ENCODE measurements around the gene FAM216A. TPM values are rescaled to one million over a fixed set of nuclear protein-coding genes. Genes with fewer than 3 reads are reported as not detected.

Gene FAM216A
- total RNA-seq, 4 donors from 2014 or later: 3.8 to 6.5 (median 5.2) TPM

- TF ChIP-seq CTCF (IDR thresholded peaks at IDR 0.05; ENCODE audit: low read depth): no peak
Observed at GRCh38 chr12:110508071-110508586, 39.5 kb downstream of the FAM216A start.

- no peak for TF ChIP-seq CTCF (IDR thresholded peaks at IDR 0.05; ENCODE audit: low read depth)
Observed at GRCh38 chr12:110513842-110514241, 45.2 kb downstream of the FAM216A start.

GRCh38 chr12:110514363-110514762, 45.7 kb downstream of the FAM216A start:
- TF ChIP-seq CTCF (IDR thresholded peaks at IDR 0.05; ENCODE audit: low read depth): no peak

- no peak for TF ChIP-seq CTCF (IDR thresholded peaks at IDR 0.05; ENCODE audit: low read depth)
Observed at GRCh38 chr12:110516995-110517394, 48.4 kb downstream of the FAM216A start.

GRCh38 chr12:110528277-110528839, 59.7 kb downstream of the FAM216A start:
- TF ChIP-seq CTCF (IDR thresholded peaks at IDR 0.05; ENCODE audit: low read depth): no peak

- TF ChIP-seq CTCF (IDR thresholded peaks at IDR 0.05; ENCODE audit: low read depth): no peak
Observed at GRCh38 chr12:110530511-110530910, 61.9 kb downstream of the FAM216A start.

- TF ChIP-seq CTCF (IDR thresholded peaks at IDR 0.05; ENCODE audit: low read depth): no peak
Observed at GRCh38 chr12:110531741-110532333, 63.2 kb downstream of the FAM216A start.
